Tibial nerve (tissue), 4 donors: Measurements from ENCODE around the gene MPRIP. TPM values are rescaled to one million over a fixed set of nuclear protein-coding genes. Genes with fewer than 3 reads are reported as not detected.
A peak's percentile ranks its signal among the peaks of the same experiment; 100 is the strongest.

Experiments
- DNase-seq, 2 donors: peaks; one replicate each; pipeline ENCODE4 v3.0.0-alpha.2; 2019; ENCODE audit warnings: low spot score in 2 of 2
- H3K27ac ChIP-seq, 4 donors: fragments of 200-600 bp; sonication (generic) in 3 of 4; one replicate each; pipeline ENCODE4 v1.5.1; 2017 to 2019; ENCODE audit warnings: mild to moderate bottlenecking in 1 of 4
- H3K27me3 ChIP-seq, 2 donors: fragments of 200-600 bp; sonication (generic) in 1 of 2; one replicate each; pipeline versions ENCODE4 v1.5.1 to v1.6.0; 2017 to 2019
- H3K36me3 ChIP-seq, 3 donors: fragments of 200-600 bp; sonication (generic); one replicate each; pipeline ENCODE4 v1.5.1; 2018 to 2019
- H3K4me1 ChIP-seq, 4 donors: fragments of 200-600 bp; sonication (generic) in 3 of 4; one replicate each; pipeline ENCODE4 v1.5.1; 2017 to 2019
- H3K4me3 ChIP-seq, 4 donors: fragments of 200-600 bp; sonication (generic) in 3 of 4; one replicate each; pipeline ENCODE4 v1.5.1; 2017 to 2019; ENCODE audit warnings: mild to moderate bottlenecking in 1 of 4, moderate library complexity in 1 of 4
- H3K9me3 ChIP-seq, 4 donors: fragments of 200-600 bp; sonication (generic) in 3 of 4; one replicate each; pipeline ENCODE4 v1.5.1; 2017 to 2019
- CTCF ChIP-seq, 5 experiments: fragments of 200-600 bp in 3 of 5; fragments of 450-650 bp in 2 of 5; sonication (generic) in 3 of 5; IDR thresholded peaks; one replicate each; pipeline ENCODE4 v1.5.1; 2016 to 2019; ENCODE audit warnings: antibody characterized with exemption in 5 of 5, mild to moderate bottlenecking in 3 of 5, moderate library complexity in 2 of 5
- EP300 ChIP-seq, 2 donors: sonication (generic); formaldehyde crosslinking; IDR thresholded peaks; one replicate each; pipeline ENCODE4 v1.6.1; 2017; ENCODE audit warnings: antibody characterized with exemption in 2 of 2, mild to moderate bottlenecking in 1 of 2
- POLR2A ChIP-seq, 2 donors: fragments of 450-650 bp; IDR thresholded peaks; one replicate each; pipeline ENCODE4 v1.6.1; 2017; ENCODE audit warnings: antibody characterized with exemption in 2 of 2, mild to moderate bottlenecking in 2 of 2, moderate library complexity in 2 of 2
- WGBS, 2 donors: methylation state at CpG; one replicate each; pipeline ENCODE4 v1.1.5; 2018; 5-methylcytosine and 5-hydroxymethylcytosine counted together
- total RNA-seq, 4 donors: library from RNA; depleted of rRNA; stranded (reverse); fragments of >200 nt; gene quantifications; one replicate each; pipeline ENCODE4 v1.1.0, GENCODE V29; 2016

Gene MPRIP
- total RNA-seq, 4 donors from 2014 or later, result 216 to 291 (median 265) TPM

- Histone ChIP-seq H3K27me3 (no peaks in the 10 kb centered on the region), H3K4me3 (no peak overlapping the region), H3K4me1 (peaks cover 0 to 20% (median 0%) of the 10 kb centered on the region in 4 donors), H3K27ac (no peak overlapping the region), H3K36me3 (peaks cover 0 to 82% (median 7%) of the 10 kb centered on the region in 3 donors), H3K9me3 (no peaks in the 10 kb centered on the region)
- 56 to 59% methylated on average over 14 of the region's 14 CpGs for WGBS, 2 donors
- no peak for TF ChIP-seq EP300 (IDR thresholded peaks at IDR 0.05)
- no peak for TF ChIP-seq CTCF (IDR thresholded peaks at IDR 0.05)
- no peak for TF ChIP-seq POLR2A (IDR thresholded peaks at IDR 0.05)
- no peak for DNase-seq
Measured at GRCh38 chr17:17186551-17187505, 144.6 kb downstream of the MPRIP start.

- Histone ChIP-seq H3K4me1 (peaks cover 0 to 23% (median 0%) of the 10 kb centered on the region in 4 donors), H3K4me3 (no peak overlapping the region), H3K36me3 (peaks cover 0 to 72% (median 0%) of the 10 kb centered on the region in 3 donors), H3K27ac (no peak overlapping the region), H3K27me3 (no peaks in the 10 kb centered on the region), H3K9me3 (no peaks in the 10 kb centered on the region)
- no peak for DNase-seq
- WGBS, 2 donors, result 91% methylated on average over 4 of the region's 4 CpGs
- no peak for TF ChIP-seq EP300 (IDR thresholded peaks at IDR 0.05)
- no peak for TF ChIP-seq POLR2A (IDR thresholded peaks at IDR 0.05)
- TF ChIP-seq CTCF (IDR thresholded peaks at IDR 0.05), result no peak
Measured at GRCh38 chr17:17188586-17188985, 146.3 kb downstream of the MPRIP start.

- 72 to 73% methylated on average over 4 of the region's 4 CpGs for WGBS, 2 donors
- Histone ChIP-seq H3K27ac (no peak overlapping the region), H3K36me3 (peaks cover 0 to 63% (median 0%) of the 10 kb centered on the region in 3 donors), H3K4me3 (no peak overlapping the region), H3K27me3 (no peaks in the 10 kb centered on the region), H3K4me1 (peaks cover 0 to 23% (median 0%) of the 10 kb centered on the region in 4 donors), H3K9me3 (no peaks in the 10 kb centered on the region)
- TF ChIP-seq CTCF (IDR thresholded peaks at IDR 0.05) (no peak), POLR2A (IDR thresholded peaks at IDR 0.05) (no peak), EP300 (IDR thresholded peaks at IDR 0.05) (no peak)
- DNase-seq, result no peak
Measured at GRCh38 chr17:17189559-17189958, 147.3 kb downstream of the MPRIP start.

- Histone ChIP-seq H3K36me3 (peaks cover 0 to 57% (median 0%) of the 10 kb centered on the region in 3 donors), H3K4me3 (no peak overlapping the region), H3K4me1 (peaks cover 0 to 23% (median 0%) of the 10 kb centered on the region in 4 donors), H3K27ac (no peak overlapping the region), H3K27me3 (no peaks in the 10 kb centered on the region), H3K9me3 (no peaks in the 10 kb centered on the region)
- TF ChIP-seq POLR2A (IDR thresholded peaks at IDR 0.05) (no peak), EP300 (IDR thresholded peaks at IDR 0.05) (no peak), CTCF (IDR thresholded peaks at IDR 0.05) (no peak)
- no peak for DNase-seq
- 75 to 79% methylated on average over 7 of the region's 7 CpGs for WGBS, 2 donors
Measured at GRCh38 chr17:17190188-17190587, 147.9 kb downstream of the MPRIP start.

GRCh38 chr17:17191346-17191792, 149.1 kb downstream of the MPRIP start:
- Histone ChIP-seq H3K36me3 (peaks cover 0 to 53% (median 0%) of the 10 kb centered on the region in 3 donors), H3K4me1 (peaks cover 0 to 17% (median 0%) of the 10 kb centered on the region in 4 donors), H3K9me3 (no peaks in the 10 kb centered on the region), H3K4me3 (no peak overlapping the region), H3K27ac (peak overlapping the region in 2 of 4 donors; percentile 11 to 19), H3K27me3 (no peaks in the 10 kb centered on the region)
- TF ChIP-seq EP300 (IDR thresholded peaks at IDR 0.05) (no peak), CTCF (IDR thresholded peaks at IDR 0.05) (no peak), POLR2A (IDR thresholded peaks at IDR 0.05) (no peak)
- WGBS, 2 donors, result 58 to 73% methylated on average over 11 of the region's 11 CpGs
- DNase-seq, result no peak
